ENCODE measurements around the gene FRMD8.

The FRMD8 gene

DNA sequence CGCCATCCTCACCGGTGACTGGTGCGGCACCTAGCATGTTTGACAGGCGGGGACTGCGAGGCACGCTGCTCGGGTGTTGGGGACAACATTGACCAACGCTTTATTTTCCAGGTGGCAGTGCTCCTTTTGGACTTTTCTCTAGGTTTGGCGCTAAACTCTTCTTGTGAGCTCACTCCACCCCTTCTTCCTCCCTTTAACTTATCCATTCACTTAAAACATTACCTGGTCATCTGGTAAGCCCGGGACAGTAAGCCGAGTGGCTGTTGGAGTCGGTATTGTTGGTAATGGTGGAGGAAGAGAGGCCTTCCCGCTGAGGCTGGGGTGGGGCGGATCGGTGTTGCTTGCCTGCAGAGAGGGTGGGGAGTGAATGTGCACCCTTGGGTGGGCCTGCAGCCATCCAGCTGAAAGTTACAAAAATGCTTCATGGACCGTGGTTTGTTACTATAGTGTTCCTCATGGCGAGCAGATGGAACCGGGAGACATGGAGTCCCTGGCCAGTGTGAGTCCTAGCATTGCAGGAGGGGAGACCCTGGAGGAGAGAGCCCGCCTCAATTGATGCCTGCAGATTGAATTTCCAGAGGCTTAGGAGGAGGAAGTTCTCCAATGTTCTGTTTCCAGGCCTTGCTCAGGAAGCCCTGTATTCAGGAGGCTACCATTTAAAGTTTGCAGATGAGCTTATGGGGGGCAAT is 37.2 kb downstream of the FRMD8 start:
- POLR2A ChIA-PET = interaction anchor here (0.6 to 14.7 kb wide), 35 partner anchors 8 to 1546 kb away, joined by 3 to 620 read pairs (median 4); partner anchors contain the start of genes CCDC85B, DPF2, EHBP1L1 and MALAT1
- CTCF ChIA-PET = interaction anchor here (1.1 to 1.5 kb wide), 2 partner anchors 8 to 10 kb away, joined by 3 to 6 read pairs; no protein-coding TSS in a partner anchor
- TF ChIP-seq, protein P1, sequence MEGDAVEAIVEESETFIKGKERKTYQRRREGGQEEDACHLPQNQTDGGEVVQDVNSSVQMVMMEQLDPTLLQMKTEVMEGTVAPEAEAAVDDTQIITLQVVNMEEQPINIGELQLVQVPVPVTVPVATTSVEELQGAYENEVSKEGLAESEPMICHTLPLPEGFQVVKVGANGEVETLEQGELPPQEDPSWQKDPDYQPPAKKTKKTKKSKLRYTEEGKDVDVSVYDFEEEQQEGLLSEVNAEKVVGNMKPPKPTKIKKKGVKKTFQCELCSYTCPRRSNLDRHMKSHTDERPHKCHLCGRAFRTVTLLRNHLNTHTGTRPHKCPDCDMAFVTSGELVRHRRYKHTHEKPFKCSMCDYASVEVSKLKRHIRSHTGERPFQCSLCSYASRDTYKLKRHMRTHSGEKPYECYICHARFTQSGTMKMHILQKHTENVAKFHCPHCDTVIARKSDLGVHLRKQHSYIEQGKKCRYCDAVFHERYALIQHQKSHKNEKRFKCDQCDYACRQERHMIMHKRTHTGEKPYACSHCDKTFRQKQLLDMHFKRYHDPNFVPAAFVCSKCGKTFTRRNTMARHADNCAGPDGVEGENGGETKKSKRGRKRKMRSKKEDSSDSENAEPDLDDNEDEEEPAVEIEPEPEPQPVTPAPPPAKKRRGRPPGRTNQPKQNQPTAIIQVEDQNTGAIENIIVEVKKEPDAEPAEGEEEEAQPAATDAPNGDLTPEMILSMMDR (IDR thresholded peaks at IDR 0.05; ENCODE audit: control extremely low read depth, extremely low read depth, low read depth, missing control alignments) = no peak
- no peak for DNase-seq (ENCODE audit: extremely low spot score)

DNA sequence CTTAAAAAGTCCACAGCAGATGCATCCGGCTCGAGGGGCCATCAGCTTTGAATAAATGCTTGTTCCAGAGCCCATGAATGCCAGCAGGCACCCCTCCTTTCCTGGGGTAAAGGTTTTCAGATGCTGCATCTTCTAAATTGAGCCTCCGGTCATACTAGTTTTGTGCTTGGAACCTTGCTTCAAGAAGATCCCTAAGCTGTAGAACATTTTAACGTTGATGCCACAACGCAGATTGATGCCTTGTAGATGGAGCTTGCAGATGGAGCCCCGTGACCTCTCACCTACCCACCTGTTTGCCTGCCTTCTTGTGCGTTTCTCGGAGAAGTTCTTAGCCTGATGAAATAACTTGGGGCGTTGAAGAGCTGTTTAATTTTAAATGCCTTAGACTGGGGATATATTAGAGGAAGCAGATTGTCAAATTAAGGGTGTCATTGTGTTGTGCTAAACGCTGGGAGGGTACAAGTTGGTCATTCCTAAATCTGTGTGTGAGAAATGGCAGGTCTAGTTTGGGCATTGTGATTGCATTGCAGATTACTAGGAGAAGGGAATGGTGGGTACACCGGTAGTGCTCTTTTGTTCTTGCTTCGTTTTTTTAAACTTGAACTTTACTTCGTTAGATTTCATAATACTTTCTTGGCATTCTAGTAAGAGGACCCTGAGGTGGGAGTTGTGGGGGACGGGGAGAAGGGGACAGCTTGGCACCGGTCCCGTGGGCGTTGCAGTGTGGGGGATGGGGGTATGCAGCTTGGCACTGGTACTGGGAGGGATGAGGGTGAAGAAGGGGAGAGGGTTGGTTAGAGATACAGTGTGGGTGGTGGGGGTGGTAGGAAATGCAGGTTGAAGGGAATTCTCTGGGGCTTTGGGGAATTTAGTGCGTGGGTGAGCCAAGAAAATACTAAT is 38.0 kb downstream of the FRMD8 start:
- ChIA-PET CTCF (interaction anchor here (1.1 to 1.5 kb wide), 2 partner anchors 9 to 11 kb away, joined by 3 to 6 read pairs; no protein-coding TSS in a partner anchor), POLR2A (interaction anchor here (0.7 to 14.7 kb wide), 28 partner anchors 8 to 466 kb away, joined by 3 to 620 read pairs (median 4); partner anchors contain the start of genes CCDC85B, DPF2, MALAT1 and PCNX3)
- no peak for DNase-seq (ENCODE audit: extremely low spot score)
- TF ChIP-seq, protein P1 (IDR thresholded peaks at IDR 0.05; ENCODE audit: control extremely low read depth, extremely low read depth, low read depth, missing control alignments) = no peak

DNA sequence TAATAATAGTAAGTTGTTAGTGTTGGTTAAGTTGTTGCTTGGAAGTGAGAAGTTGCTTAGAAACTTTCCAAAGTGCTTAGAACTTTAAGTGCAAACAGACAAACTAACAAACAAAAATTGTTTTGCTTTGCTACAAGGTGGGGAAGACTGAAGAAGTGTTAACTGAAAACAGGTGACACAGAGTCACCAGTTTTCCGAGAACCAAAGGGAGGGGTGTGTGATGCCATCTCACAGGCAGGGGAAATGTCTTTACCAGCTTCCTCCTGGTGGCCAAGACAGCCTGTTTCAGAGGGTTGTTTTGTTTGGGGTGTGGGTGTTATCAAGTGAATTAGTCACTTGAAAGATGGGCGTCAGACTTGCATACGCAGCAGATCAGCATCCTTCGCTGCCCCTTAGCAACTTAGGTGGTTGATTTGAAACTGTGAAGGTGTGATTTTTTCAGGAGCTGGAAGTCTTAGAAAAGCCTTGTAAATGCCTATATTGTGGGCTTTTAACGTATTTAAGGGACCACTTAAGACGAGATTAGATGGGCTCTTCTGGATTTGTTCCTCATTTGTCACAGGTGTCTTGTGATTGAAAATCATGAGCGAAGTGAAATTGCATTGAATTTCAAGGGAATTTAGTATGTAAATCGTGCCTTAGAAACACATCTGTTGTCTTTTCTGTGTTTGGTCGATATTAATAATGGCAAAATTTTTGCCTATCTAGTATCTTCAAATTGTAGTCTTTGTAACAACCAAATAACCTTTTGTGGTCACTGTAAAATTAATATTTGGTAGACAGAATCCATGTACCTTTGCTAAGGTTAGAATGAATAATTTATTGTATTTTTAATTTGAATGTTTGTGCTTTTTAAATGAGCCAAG is 38.9 kb downstream of the FRMD8 start:
- no peak for DNase-seq (ENCODE audit: extremely low spot score)
- ChIA-PET POLR2A (interaction anchor here (0.6 to 14.7 kb wide), 14 partner anchors 9 to 465 kb away, joined by 3 to 620 read pairs (median 4); partner anchors contain the start of genes CCDC85B and MALAT1), CTCF (interaction anchor here (1.5 kb wide), 1 partner anchor 9 kb away, joined by 6 read pairs; no protein-coding TSS in a partner anchor)
- TF ChIP-seq, protein P1 (IDR thresholded peaks at IDR 0.05; ENCODE audit: control extremely low read depth, extremely low read depth, low read depth, missing control alignments) = no peak

DNA sequence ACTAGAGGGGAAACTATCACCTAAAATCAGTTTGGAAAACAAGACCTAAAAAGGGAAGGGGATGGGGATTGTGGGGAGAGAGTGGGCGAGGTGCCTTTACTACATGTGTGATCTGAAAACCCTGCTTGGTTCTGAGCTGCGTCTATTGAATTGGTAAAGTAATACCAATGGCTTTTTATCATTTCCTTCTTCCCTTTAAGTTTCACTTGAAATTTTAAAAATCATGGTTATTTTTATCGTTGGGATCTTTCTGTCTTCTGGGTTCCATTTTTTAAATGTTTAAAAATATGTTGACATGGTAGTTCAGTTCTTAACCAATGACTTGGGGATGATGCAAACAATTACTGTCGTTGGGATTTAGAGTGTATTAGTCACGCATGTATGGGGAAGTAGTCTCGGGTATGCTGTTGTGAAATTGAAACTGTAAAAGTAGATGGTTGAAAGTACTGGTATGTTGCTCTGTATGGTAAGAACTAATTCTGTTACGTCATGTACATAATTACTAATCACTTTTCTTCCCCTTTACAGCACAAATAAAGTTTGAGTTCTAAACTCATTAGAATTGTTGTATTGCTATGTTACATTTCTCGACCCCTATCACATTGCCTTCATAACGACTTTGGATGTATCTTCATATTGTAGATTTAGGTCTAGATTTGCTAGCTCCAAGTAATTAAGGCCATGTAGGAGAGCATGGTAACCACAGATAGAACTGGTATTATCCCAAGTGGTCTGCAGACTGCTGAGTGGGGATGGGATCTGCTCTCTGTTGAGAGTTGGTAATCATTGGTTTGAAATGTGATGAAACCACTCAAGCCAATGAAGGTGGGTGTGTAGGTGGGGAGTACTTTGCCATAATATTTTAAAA is 39.8 kb downstream of the FRMD8 start:
- ChIA-PET POLR2A (interaction anchor here (0.6 to 14.7 kb wide), 7 partner anchors 10 to 121 kb away, joined by 3 to 620 read pairs (median 4); partner anchors contain the start of gene MALAT1), CTCF (no interaction called here)
- TF ChIP-seq, protein P1 (IDR thresholded peaks at IDR 0.05; ENCODE audit: control extremely low read depth, extremely low read depth, low read depth, missing control alignments) = no peak
- DNase-seq (ENCODE audit: extremely low spot score) = no peak

DNA sequence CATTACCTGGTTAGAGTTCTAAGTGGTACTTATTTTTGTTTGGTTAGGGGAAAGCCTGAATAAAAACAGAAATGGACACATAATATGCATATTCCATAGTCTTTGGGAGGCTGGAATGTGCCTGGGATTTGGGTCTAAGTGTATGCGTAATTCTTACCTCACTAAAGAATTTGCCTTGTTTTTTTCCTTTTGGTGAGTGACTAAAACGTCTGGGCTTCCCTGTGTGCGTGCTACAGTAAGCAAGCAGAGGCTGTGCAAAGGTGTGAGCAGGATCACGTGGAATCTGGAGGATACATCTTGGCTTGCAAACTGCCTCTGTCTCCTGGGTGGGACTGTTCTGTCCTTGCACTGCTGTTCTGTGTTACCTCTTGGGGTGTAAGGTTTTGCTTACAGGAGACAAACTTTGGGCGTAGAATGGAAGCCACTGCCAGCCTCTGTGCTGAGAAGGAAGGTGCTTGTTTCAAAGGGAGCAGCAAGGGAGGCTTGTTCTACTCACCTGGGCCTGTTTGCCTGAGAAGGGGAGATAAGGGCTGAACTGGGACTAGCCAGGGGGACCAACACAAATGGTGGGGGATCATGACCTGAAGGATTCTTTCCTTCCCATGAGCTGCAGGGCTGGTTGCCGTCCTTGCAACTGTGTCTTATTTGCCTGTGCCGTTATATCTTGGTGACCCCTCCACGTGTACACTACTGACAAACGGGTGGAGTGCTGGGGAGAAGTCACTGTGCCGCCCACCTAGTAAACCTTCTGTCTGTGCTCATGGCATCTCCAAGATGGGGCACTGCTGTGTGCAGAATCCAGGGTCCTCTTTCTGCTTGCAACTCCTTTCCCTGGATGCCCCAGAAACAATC is 40.6 kb downstream of the FRMD8 start:
- no peak for DNase-seq (ENCODE audit: extremely low spot score)
- TF ChIP-seq, protein P1 (IDR thresholded peaks at IDR 0.05; ENCODE audit: control extremely low read depth, extremely low read depth, low read depth, missing control alignments) = no peak
- ChIA-PET CTCF (no interaction called here), POLR2A (interaction anchor here (0.5 to 14.7 kb wide), 4 partner anchors 15 to 1471 kb away, joined by 3 to 620 read pairs (median 3); partner anchors contain the start of gene MALAT1)

Measured in GM10248 (cell line).